Cardiac muscle cell (in vitro differentiated cells and primary cell): Measurements from ENCODE around the gene ADAR. TPM values are rescaled to one million over a fixed set of nuclear protein-coding genes. Genes with fewer than 3 reads are reported as not detected.
A peak's percentile ranks its signal among the peaks of the same experiment; 100 is the strongest.

ENCODE experiments used
- DNase-seq, 2 donors: peaks; one replicate each; pipeline versions ENCODE4 v3.0.0 to v3.0.0-alpha.2; 2010 to 2017; ENCODE audit warnings: low read depth in 1 of 2, low spot score in 1 of 2
- H3K27ac ChIP-seq: fragments of 200-600 bp; sonication (generic); 2 replicates; pipeline ENCODE4 v1.5.1; 2016
- H3K27me3 ChIP-seq: fragments of 200-600 bp; sonication (generic); 2 replicates; pipeline ENCODE4 v1.6.0; 2016; ENCODE audit warnings: control low read depth
- H3K36me3 ChIP-seq: fragments of 200-600 bp; sonication (generic); 2 replicates; pipeline ENCODE4 v1.5.1; 2016; ENCODE audit warnings: control low read depth
- H3K4me1 ChIP-seq: fragments of 200-600 bp; sonication (generic); 2 replicates; pipeline ENCODE4 v1.8.1; 2017; ENCODE audit warnings: low read depth, mild to moderate bottlenecking, mixed run types
- H3K4me3 ChIP-seq: fragments of 200-600 bp; sonication (generic); 2 replicates; pipeline ENCODE4 v1.5.1; 2016; ENCODE audit warnings: mild to moderate bottlenecking
- H3K9me3 ChIP-seq: fragments of 200-600 bp; sonication (generic); 2 replicates; pipeline ENCODE4 v1.5.1; 2017; ENCODE audit warnings: low read depth, mild to moderate bottlenecking, control low read depth
- CTCF ChIP-seq: IDR thresholded peaks from 2 replicates; pipeline ENCODE4 v1.5.1; 2012; ENCODE audit warnings: low read depth, mild to moderate bottlenecking, low read length
- polyA plus RNA-seq: library from polyadenylated mRNA; unstranded; fragments of >200 nt; fragmentation: Nextera tagmentation; extraction: Ambion mirVana; gene quantifications from 2 replicates; pipeline ENCODE4 v1.2.1, GENCODE V29; 2016
- total RNA-seq: library from RNA; depleted of rRNA; stranded (reverse); fragments of >200 nt; gene quantifications from 2 replicates; pipeline ENCODE4 v1.2.3, GENCODE V29; 2016

The ADAR gene
- total and polyA plus RNA-seq, 2 experiments from 2014 or later = 47.5 to 74.3 TPM

- peak; percentile 89 to 94 for DNase-seq
- no peaks in the 10 kb centered on the region for H3K36me3 ChIP-seq
- TF ChIP-seq CTCF = no peak
- H3K4me3 ChIP-seq = peak overlapping the region; percentile 75
- H3K4me1 ChIP-seq = peaks cover 11% of the 10 kb centered on the region
- H3K9me3 ChIP-seq = no peaks in the 10 kb centered on the region
- no peaks in the 10 kb centered on the region for H3K27me3 ChIP-seq
- peak overlapping the region; percentile 92 for H3K27ac ChIP-seq
These were observed 19.5 kb upstream of the ADAR start for GRCh38 chr1:154627257-154628120.

- peak overlapping the region; percentile 92 for H3K27ac ChIP-seq
These were observed 18.7 kb upstream of the ADAR start for GRCh38 chr1:154626456-154627256.

GRCh38 chr1:154624746-154625643 lies 17.0 kb upstream of the ADAR start:
- Histone ChIP-seq H3K27me3 (no peaks in the 10 kb centered on the region), H3K9me3 (no peaks in the 10 kb centered on the region), H3K4me1 (peaks cover 20% of the 10 kb centered on the region), H3K4me3 (no peak overlapping the region), H3K36me3 (no peaks in the 10 kb centered on the region), H3K27ac (no peak overlapping the region)
- DNase-seq = peak in 1 of 2 donors; percentile 53
- TF ChIP-seq CTCF = no peak

More at GRCh38 chr1:154626456-154627256, 18.7 kb upstream of the ADAR start:
- peak overlapping the region; percentile 75 for H3K4me3 ChIP-seq
- no peaks in the 10 kb centered on the region for H3K36me3 ChIP-seq
- TF ChIP-seq CTCF = no peak
- H3K27me3 ChIP-seq = no peaks in the 10 kb centered on the region
- H3K9me3 ChIP-seq = no peaks in the 10 kb centered on the region
- DNase-seq = peak in 1 of 2 donors; percentile 52
- peaks cover 19% of the 10 kb centered on the region for H3K4me1 ChIP-seq

GRCh38 chr1:154623358-154623757 lies 15.4 kb upstream of the ADAR start:
- Histone ChIP-seq H3K4me1 (peaks cover 20% of the 10 kb centered on the region), H3K9me3 (no peaks in the 10 kb centered on the region), H3K4me3 (no peak overlapping the region), H3K36me3 (no peaks in the 10 kb centered on the region), H3K27ac (no peak overlapping the region), H3K27me3 (no peaks in the 10 kb centered on the region)
- DNase-seq = no peak
- no peak for TF ChIP-seq CTCF

GRCh38 chr1:154622503-154623039 lies 14.6 kb upstream of the ADAR start:
- no peak for DNase-seq
- peak overlapping the region; percentile 18 for H3K27ac ChIP-seq
- no peaks in the 10 kb centered on the region for H3K27me3 ChIP-seq
- H3K4me1 ChIP-seq = peaks cover 20% of the 10 kb centered on the region
- TF ChIP-seq CTCF = no peak
- H3K9me3 ChIP-seq = no peaks in the 10 kb centered on the region
- no peak overlapping the region for H3K4me3 ChIP-seq
- H3K36me3 ChIP-seq = no peaks in the 10 kb centered on the region
